Ishikawa (cell line): ENCODE results near the gene GDF15.

Source experiments
- CEBPB ChIP-seq: IDR thresholded peaks from 2 replicates; pipeline ENCODE4 v1.6.1; 2012
- CREB1 ChIP-seq: IDR thresholded peaks from 2 replicates; pipeline ENCODE4 v1.6.1; 2012; ENCODE audit warnings: low read depth
- EGR1 ChIP-seq: IDR thresholded peaks from 2 replicates; pipeline ENCODE4 v1.6.1; 2012
- EP300 ChIP-seq: IDR thresholded peaks from 2 replicates; pipeline ENCODE4 v1.6.1; 2012; ENCODE audit warnings: borderline replicate concordance
- FOXM1 ChIP-seq: IDR thresholded peaks from 2 replicates; pipeline ENCODE4 v1.6.1; 2012; ENCODE audit warnings: low read depth, borderline replicate concordance
- MAX ChIP-seq: IDR thresholded peaks from 2 replicates; pipeline ENCODE4 v1.6.1; 2012
- NFIC ChIP-seq: IDR thresholded peaks from 2 replicates; pipeline ENCODE4 v1.6.1; 2012
- RAD21 ChIP-seq: IDR thresholded peaks from 2 replicates; pipeline ENCODE4 v1.6.1; 2012; ENCODE audit warnings: low read depth
- REST ChIP-seq: IDR thresholded peaks from 2 replicates; pipeline ENCODE4 v1.6.1; 2012; ENCODE audit warnings: low read depth, mild to moderate bottlenecking
- TAF1 ChIP-seq: IDR thresholded peaks from 2 replicates; pipeline ENCODE4 v1.6.1; 2012; ENCODE audit warnings: low read depth, mild to moderate bottlenecking
- TCF12 ChIP-seq: IDR thresholded peaks from 2 replicates; pipeline ENCODE4 v1.6.1; 2012; ENCODE audit warnings: low read depth
- TEAD4 ChIP-seq: IDR thresholded peaks from 2 replicates; pipeline ENCODE4 v1.6.1; 2012
- USF1 ChIP-seq: IDR thresholded peaks from 2 replicates; pipeline ENCODE4 v1.6.1; 2012
- YY1 ChIP-seq: IDR thresholded peaks from 2 replicates; pipeline ENCODE4 v1.6.1; 2012; ENCODE audit warnings: low read depth
- ZBTB7A ChIP-seq: IDR thresholded peaks from 2 replicates; pipeline ENCODE4 v1.6.1; 2012; ENCODE audit warnings: low read depth

The GDF15 gene

GRCh38 chr19:18385359-18385674, 641 bp upstream of the GDF15 start:
- TF ChIP-seq FOXM1 (no peak), ZBTB7A (0 out of 2 replicates have a peak, but pooled peaks have one; percentile 2), REST (no peak), RAD21 (no peak), EGR1 (no peak)

- TF ChIP-seq ZBTB7A = 0 out of 2 replicates have a peak, but pooled peaks have one; percentile 1
- no peak for TF ChIP-seq EGR1
- no peak for TF ChIP-seq FOXM1
- TF ChIP-seq EP300 = no peak
- TF ChIP-seq NFIC = no peak
- TF ChIP-seq TEAD4 = no peak
- no peak for TF ChIP-seq CEBPB
- TF ChIP-seq YY1 = no peak
- TF ChIP-seq TCF12 = no peak
These were observed 749 bp downstream of the GDF15 start for GRCh38 chr19:18386543-18387271.

- no peak for TF ChIP-seq CEBPB
- TF ChIP-seq REST = no peak
- TF ChIP-seq NFIC = no peak
- TF ChIP-seq TCF12 = no peak
- TF ChIP-seq YY1 = no peak
These were observed 2.4 kb downstream of the GDF15 start for GRCh38 chr19:18388100-18388959.

GRCh38 chr19:18388960-18389725, 3.2 kb downstream of the GDF15 start:
- TF ChIP-seq TAF1 = no peak
- TF ChIP-seq TEAD4 = no peak
- TF ChIP-seq TCF12 = no peak
- TF ChIP-seq USF1 = no peak
- no peak for TF ChIP-seq FOXM1
- TF ChIP-seq CEBPB = no peak
- no peak for TF ChIP-seq EGR1
- TF ChIP-seq MAX = no peak
- no peak for TF ChIP-seq REST
- TF ChIP-seq YY1 = no peak
- TF ChIP-seq RAD21 = no peak
- TF ChIP-seq NFIC = no peak
- TF ChIP-seq CREB1 = no peak
- no peak for TF ChIP-seq ZBTB7A
- no peak for TF ChIP-seq EP300
